SK-N-MC (cell line): Measurements from ENCODE around the gene ABCB9.

Experiments
- EZH2 ChIP-seq: fragments of 200-600 bp; sonication (generic); IDR thresholded peaks from one replicate; pipeline ENCODE4 v1.6.1; 2017; ENCODE audit warnings: antibody characterized with exemption
- POLR2AphosphoS5 ChIP-seq: IDR thresholded peaks from 2 replicates; pipeline ENCODE4 v1.6.1; 2012; ENCODE audit warnings: mild to moderate bottlenecking, low read depth, low read length, borderline replicate concordance

- TF ChIP-seq EZH2 (no peak), POLR2AphosphoS5 (no peak)
Observed at GRCh38 chr12:122929148-122929538, 37.1 kb downstream of the ABCB9 start.
